ENCODE results near the gene MT1X.
A peak's percentile ranks its signal among the peaks of the same experiment; 100 is the strongest.
"Not testable (repeated sequence)": the region's sequence is repeated elsewhere in the genome, so short reads cannot be mapped to it uniquely, and the experiment has no call there.

Gene MT1X

GRCh38 chr16:56657555-56658326, 24.5 kb upstream of the MT1X start, which contains the start of gene MT1F:
Gene MT1F (plus strand): TSS chr16:56657959. CDS start chr16:56658059, 100 bp downstream.
- peak; percentile 74 to 80 for DNase-seq

GRCh38 chr16:56658327-56658875, 23.9 kb upstream of the MT1X start:
- DNase-seq: no peak

GRCh38 chr16:56662357-56663354, 19.6 kb upstream of the MT1X start:
- peak; percentile 40 to 49 for DNase-seq

GRCh38 chr16:56664506-56664905, 17.8 kb upstream of the MT1X start:
- DNase-seq: no peak

- not testable (repeated sequence) for DNase-seq
Measured at GRCh38 chr16:56665286-56666261, 16.7 kb upstream of the MT1X start.

GRCh38 chr16:56667581-56668571, 14.4 kb upstream of the MT1X start, which contains the start of gene MT1G:
Gene MT1G (minus strand): TSS chr16:56668065. CDS start chr16:56667993, 72 bp downstream.
- DNase-seq: peak; percentile 45 to 53

- DNase-seq: peak in 1 of 2 donors; percentile 31
Measured at GRCh38 chr16:56669005-56669839, 13.0 kb upstream of the MT1X start, which contains the start of gene MT1H. Gene MT1H (plus strand): TSS chr16:56669814. CDS start chr16:56669885, 71 bp downstream.

- DNase-seq: no peak
Measured at GRCh38 chr16:56669840-56670619, 12.2 kb upstream of the MT1X start.

- DNase-seq: no peak
Measured at GRCh38 chr16:56670620-56670934, 11.7 kb upstream of the MT1X start.

GRCh38 chr16:56671691-56672090, 10.6 kb upstream of the MT1X start:
- DNase-seq: not testable (repeated sequence)

- not testable (repeated sequence) for DNase-seq
Measured at GRCh38 chr16:56672171-56672570, 10.1 kb upstream of the MT1X start.

GRCh38 chr16:56672761-56673536, 9.3 kb upstream of the MT1X start:
- no peak for DNase-seq

GRCh38 chr16:56673921-56674320, 8.3 kb upstream of the MT1X start:
- DNase-seq: peak in 1 of 2 donors; percentile 34

- not testable (repeated sequence) for DNase-seq
Measured at GRCh38 chr16:56674570-56674969, 7.7 kb upstream of the MT1X start.

- peak; percentile 54 to 67 for DNase-seq
Measured at GRCh38 chr16:56675685-56676210, 6.5 kb upstream of the MT1X start.

GRCh38 chr16:56677474-56677873, 4.8 kb upstream of the MT1X start:
- DNase-seq: no peak

- no peak for DNase-seq
Measured at GRCh38 chr16:56679078-56679730, 3.1 kb upstream of the MT1X start.
